GM03348 (cell line): ENCODE results near the gene LRRC59.

Experiments
- DNase-seq: peaks from one replicate; pipeline ENCODE4 v3.0.0; 2012; ENCODE audit warnings: low spot score

LRRC59 gene

DNA sequence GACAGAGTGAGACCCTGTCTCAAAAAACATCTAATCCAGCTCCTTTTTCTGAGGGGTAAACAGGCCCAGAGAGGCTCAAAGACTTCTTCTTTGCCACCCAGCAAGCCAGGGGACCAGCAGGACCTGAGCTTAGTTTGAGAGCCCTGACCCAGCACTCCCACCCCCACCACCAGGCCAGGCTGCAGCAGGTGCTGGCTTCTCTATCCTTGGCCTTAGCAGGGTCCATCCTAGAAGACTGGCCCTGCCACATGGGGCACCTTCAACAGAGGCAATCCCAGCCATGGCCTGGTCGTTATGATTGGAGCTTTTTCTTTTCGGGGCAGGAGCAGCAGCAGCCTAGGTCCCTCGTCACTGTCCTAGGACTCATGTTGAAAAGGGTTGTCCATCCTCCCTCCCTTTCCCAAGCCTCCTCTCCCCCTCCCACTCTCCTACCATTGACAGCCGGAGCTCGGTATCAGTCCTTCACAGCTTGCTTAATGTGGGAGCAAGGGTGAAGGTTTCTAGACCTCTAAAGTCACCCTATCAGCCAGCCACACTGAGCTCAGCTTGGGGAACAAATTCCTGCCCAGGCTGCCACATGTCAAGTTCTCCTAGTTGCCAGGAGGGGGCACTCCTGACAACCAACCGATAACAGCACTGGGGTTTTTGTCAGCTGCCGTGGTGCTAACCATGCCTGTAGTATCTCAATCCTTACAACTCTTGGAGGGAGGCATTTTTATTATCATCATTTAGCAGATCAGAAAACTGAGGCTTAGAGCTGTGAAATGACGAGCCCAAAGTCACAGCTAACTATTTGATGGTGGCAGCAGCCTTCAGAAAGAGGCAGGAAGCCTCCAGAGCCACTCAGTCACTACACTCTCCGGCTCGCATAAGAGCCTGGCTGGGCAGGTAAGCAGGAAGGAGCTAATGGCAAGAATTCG, 35.5 kb downstream of the LRRC59 start:
- peak; percentile 89 for DNase-seq

DNA sequence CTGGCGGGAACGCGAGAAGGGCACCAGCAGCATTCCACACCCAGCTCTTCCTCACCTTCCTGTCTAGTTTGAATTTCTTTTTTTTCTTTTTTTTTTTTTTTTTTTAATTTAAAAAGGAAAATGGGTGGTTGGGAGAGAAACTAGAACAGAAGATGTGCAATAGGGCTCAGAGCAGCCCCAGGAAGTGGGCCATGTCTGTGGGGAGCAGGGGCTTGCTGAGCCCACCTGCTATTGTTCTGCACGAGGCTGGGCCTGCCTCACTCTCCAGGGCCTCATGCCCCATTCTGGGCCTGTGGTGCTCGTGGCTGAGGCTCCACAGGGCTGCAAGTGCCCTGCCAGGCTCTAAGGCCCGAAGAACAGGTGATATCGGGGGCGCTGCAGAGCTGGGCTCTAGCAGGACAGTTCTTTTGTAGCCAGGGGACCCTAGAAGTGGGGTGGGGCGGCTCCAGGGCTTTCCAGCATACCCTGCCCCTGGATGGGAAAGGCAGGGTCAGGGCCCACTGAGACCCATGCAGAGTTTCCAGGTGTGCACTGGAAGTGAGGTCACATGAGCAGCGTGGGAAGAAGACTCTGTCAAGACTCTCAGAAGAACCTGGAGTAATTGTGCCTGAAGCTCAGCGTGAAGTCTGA, 36.7 kb downstream of the LRRC59 start:
- DNase-seq = no peak

DNA sequence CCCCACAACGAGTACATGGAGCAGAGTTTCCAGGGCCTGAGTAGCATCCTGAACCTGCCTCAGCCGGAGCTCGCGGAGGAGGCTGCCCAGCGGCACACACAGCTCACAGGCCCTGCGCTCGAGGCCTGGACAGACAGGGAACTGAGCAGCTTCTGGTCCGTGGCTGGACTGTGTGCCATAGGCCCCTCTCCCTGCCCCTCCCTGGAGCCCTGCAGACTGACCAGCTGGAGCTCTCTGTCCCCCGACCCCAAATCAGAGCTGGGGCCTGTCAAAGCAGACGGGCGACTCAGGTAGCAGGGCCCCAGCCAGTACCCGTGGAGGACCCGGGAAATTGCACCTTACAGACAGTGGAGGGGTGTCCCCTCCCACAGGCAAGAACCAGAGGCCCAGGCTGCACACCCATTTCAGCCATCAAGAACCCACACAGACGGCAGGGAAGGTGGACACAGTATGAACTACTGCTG, 37.3 kb downstream of the LRRC59 start:
- DNase-seq = no peak

DNA sequence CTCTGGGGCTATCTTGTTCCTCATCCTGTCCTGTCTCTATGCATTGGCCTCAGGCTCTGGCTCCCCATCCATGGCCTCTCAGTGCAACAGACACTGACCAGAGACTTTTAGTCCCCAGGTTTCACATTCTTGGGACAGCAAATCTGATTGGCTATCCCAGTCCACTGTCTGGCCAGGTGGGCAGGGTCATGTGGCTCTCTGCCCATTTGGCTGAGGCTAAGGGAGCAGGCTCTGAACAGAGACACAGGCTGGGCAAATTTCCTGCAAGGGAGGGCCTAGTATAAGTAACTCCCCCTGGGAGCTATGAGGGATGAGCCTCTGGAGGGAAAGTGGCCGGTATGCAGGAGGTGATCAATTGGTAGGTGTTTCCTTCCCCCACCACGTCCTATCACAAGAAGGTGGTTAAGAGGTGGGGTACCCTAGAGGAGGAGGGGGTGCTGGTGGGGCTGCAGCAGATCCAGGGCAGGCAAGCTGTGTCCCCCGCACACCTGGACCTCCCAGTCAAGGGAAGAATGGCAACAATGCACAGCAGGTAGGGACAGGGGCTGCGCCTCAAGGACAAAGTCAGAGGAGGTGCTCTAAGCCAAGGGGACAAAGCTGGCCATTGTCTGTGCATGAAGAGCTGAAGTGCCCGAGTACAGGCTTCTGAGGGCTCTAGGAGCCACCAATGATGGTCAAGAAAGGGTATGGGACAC, 38.2 kb downstream of the LRRC59 start:
- DNase-seq = no peak

DNA sequence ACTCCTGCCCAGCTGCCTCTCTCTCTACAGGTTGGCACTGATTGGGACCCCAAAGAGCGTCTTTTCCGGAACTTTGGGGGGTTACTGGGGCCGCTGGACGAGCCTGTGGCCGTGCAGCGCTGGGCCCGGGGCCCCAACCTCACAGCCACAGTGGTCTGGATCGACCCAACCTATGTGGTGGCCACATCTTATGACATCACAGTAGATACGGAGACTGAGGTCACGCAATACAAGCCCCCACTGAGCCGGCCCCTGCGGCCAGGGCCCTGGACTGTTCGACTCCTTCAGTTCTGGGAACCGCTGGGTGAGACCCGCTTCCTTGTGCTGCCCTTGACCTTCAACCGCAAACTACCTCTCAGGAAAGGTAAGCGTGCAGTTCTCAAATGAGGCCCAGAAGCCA, 39.1 kb downstream of the LRRC59 start:
- no peak for DNase-seq

DNA sequence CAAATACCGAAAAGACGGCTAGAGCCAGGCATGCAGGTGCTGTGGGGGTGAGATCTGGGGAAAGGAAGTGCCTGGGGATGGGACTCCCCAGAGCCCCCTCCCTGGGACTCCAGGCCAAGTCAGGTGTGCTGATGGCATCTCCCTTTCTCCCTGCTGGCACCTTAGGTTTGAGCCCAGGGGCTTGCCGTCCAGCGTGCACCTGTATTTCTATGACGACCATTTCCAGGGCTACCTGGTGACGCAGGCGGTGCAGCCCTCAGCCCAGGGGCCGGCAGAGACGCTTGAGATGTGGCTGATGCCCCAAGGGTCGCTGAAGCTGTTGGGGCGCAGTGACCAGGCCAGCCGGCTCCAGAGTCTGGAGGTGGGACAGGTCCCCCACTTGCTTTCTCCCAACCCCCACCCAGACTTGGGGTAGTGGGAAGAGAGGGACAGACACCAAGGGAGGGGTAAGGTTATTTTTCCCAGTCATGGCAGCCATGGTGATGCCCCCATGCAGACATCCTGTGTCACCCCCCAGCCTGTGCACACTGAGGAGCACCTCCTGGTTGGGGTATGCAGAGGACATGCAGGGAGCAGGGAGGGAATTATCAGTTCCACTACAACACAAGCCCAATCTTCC, 40.3 kb downstream of the LRRC59 start:
- DNase-seq = no peak

DNA sequence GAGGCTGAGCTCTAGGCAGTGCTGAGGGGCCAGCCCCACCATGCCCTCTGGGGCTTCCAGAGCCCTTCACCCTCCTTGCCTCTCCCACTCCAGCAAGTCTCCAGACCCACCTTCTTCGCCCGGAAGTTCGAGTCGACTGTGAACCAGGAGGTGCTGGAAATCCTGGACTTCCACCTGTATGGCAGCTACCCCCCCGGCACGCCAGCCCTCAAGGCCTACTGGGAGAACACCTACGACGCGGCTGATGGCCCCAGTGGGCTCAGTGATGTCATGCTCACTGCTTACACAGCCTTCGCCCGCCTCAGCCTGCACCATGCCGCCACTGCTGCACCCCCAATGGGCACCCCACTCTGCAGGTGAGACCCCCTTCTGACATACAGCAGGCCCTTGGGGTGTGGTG, 40.9 kb downstream of the LRRC59 start:
- DNase-seq = no peak

DNA sequence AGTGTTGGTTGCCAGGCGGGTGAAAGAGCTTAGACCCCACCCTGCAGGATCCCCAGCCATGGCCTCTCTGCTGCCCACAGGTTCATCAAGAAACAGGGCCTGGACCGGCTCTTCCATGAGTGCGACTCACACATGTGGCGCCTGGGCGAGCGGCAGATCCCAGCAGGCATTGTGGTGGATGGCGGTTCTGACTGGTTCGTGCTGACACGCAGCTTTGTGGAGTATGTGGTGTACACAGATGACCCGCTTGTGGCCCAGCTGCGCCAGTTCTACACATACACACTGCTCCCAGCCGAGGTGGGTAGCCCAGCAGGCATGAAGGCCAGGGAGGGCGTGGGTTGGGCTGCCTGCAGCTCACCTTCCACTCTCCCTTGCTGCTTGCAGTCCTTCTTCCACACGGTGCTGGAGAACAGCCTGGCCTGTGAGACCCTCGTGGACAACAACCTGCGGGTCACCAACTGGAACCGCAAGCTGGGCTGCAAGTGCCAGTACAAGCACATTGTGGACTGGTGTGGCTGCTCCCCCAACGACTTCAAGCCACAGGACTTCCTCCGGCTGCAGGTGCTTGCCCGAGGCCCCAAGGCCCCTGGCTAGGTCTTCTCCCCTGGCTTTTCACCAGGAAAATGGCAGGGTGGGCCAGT, 41.5 kb downstream of the LRRC59 start:
- no peak for DNase-seq

DNA sequence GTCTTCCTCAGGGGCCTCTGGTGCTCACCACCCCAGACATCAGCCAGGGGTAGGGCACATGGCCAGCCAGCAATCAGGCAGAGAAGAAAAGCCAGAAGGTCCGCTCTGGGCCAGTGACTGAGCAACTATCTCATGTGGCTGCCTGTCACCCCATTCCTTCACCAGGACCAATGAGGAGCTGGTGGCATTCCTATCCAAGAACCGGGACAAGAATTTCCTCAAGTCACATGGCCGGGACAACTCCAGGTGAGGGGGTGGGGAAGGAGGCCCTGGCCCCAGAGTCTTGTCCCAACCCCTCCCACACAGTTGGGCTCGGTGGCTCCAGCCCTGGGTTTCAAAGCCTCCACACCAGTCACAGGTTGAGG, 42.0 kb downstream of the LRRC59 start:
- no peak for DNase-seq

DNA sequence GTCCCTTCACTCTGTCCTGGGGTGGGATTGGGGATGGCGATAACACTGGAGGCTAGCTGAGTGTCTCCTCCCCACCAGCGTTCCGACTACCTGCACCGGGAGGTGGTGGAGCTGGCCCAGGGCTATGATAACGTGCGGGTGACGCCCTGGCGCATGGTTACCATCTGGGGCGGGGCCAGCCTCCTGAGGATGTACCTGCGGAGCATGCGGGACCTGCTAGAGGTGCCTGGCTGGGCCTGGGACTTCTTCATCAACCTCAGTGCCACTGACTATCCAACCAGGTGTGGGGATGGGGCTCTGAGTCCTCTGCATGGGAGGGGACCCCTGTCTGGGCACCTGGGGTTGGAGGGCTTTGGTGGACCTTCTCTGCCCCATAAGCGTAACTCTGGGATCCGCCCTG, 42.5 kb downstream of the LRRC59 start:
- DNase-seq = no peak

DNA sequence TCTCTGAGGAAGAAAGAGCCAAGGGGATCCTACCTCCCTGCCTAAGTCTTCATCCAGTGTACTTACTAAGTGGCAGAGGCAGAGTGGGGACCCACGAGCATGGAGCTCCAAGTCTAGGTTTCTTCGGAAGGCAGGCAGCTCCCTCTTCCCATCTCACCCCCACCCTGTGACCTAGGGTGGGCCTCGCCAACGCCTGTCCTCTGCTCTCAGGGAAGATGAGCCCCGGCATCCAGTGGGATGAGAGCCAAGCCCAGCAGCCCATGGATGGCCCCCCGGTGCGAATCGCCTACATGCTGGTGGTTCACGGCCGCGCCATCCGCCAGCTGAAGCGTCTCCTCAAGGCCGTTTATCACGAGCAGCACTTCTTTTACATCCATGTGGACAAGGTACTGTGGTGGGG, 43.1 kb downstream of the LRRC59 start:
- no peak for DNase-seq

DNA sequence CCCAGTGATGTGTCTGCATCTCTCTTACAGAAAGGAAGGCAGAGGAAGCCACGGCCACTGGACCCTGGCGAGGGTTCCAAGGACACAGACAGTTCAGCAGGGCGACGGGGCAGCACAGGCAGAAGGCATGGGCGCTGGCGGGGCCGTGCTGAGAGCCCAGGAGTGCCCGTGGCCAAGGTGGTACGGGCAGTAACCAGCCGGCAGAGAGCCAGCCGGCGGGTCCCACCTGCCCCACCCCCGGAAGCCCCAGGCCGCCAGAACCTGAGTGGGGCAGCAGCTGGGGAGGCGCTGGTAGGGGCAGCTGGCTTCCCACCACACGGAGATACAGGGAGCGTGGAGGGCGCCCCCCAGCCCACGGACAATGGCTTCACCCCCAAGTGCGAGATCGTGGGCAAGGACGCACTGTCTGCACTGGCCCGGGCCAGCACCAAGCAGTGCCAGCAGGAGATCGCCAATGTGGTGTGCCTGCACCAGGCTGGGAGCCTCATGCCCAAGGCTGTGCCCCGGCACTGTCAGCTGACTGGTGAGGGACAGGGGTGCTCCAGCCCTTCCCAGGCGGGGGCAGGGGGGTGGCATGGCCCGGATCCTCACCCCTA, 43.6 kb downstream of the LRRC59 start:
- no peak for DNase-seq

DNA sequence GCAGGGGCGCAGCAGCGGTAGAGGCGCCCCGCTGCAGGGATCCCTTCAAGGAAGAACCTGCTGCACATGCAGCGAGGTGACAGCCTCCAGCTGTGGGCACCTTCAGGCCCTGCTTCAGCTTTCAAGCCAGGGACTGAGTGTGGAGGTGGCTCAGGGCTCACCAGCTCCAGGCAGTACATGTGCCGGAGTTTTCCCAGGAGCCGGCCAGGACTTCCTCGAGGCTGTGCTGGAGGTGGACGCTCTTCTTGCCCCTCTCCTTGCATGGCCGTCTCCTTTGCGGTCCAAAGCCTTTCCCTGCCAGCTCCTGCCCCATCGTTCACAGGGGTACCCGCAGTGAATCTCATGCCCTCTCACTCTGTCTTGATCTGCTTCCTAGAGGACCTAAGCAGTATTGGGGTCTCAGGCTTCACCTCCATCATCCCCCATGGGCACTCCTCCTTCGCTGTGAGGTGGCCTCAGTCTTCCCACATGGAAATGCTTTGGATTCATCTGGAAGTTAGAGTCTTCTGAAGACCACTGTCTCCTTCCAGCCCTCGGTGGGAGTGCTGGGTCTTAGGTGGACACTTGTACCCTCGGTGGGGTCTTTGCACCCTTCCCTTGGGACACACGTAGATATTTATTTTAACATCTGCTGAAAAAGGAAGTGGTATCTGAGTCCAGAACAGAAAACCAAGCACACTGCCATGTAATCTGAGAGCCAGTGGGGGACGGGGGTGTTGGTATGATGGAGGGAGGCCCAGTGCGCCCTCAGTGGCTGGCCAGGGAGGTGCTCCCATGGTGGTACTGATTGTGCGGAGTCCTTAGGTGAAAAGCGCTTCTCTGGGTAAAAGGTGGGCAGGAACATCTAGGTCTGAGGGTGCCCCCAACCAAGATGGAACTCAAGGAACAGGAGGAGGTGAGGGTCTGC, 44.4 kb downstream of the LRRC59 start:
- DNase-seq = no peak

DNA sequence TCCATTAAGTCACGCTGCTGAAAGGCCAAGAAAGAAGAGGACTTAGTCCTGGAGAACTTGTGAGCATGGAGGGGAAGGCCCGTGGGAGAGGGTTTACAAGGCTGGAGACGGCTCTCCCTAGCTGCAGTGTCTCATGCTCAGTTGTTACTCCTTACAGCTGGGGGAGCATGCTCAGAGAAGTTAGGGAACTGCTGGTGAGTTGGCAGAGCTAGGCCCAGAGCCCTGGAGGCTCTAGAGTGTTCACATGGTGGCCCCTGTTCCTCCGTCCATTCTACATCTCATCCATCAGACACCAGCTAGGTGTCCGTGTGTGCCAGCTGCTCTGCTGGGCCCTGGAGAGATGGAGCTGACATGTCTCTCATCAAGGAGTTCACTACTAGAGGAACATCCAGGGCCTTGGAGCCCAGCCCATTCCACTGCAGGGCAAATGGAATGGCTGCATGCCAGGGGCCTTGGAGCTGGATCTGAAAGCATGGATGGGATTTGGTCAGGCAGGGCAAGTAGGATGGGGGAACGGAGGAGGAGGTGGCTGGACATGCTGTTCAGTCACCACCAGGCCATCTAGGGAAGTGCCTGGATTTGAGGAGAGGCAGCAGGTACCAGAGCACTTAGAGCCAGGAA, 45.1 kb downstream of the LRRC59 start:
- no peak for DNase-seq

DNA sequence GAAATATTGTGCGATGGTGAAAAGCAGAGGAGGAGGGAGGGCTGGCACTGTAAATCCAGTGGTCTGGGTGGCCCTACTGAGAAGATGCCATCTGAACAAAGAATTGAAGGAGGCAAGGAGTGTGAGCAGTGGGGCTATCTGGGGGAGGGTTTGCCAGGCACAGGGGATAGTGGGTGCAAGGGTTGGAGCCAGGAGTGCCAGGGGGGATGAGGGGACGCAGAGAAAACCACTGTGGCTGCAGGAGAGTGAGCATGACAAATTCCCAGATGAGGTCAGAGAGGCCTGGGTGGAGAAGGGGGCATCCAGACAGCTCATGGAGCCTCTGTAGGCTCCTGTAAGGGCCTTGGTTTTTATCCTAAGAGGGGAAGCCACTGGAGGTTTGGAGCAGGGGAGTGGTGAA, 46.6 kb downstream of the LRRC59 start:
- DNase-seq = no peak

DNA sequence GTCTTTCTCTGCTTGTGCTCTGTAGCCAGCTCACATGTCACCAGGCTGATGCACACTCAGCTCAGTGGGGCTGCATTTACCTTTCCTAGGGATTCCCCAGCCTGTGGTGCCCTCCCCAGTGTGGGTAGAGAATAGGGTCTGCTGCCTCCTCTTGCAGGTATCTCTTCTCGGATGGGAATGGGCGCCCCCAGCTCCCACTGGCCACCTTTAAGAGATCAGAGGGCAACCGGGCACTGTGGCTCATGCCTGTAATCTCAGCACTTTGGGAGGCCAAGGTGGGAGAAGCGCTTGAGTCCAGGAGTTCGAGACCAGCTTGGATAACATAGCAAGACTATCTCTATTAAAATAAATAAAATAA, 48.1 kb downstream of the LRRC59 start:
- DNase-seq = no peak

DNA sequence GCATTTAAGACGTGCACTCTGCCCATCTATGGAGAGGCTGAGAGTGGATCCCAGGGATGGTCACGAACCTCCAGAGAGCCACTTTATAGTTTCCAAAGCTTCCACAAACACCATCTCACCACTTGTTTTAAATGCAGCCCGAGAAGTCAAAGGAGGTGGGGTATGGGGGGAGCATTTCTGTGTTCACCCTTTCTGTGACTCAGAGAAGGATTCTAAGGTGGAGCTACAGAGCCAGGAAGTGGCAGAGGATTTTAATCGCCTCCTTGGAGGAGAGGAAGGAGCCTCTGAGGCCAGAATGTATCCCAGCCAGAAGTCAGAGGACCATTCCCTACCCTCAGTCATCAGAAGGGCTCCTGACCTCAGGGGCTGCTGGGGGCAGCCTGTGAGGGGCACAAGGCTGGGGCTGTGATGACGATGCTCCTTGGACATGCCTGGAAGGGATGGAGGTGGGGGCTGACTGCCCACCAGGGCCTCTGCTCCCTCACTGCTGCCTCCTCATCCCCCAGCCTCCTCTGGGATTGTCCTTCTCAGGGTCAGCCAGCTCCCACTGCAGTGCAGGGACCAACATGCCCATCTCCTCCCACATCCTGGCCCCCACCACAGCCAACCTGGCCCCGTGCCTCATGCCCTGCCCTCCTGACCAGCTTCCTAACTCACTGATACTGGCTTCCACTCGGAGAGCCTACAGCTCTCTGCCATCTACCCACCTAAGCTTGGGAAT, 48.6 kb downstream of the LRRC59 start:
- peak; percentile 51 for DNase-seq

DNA sequence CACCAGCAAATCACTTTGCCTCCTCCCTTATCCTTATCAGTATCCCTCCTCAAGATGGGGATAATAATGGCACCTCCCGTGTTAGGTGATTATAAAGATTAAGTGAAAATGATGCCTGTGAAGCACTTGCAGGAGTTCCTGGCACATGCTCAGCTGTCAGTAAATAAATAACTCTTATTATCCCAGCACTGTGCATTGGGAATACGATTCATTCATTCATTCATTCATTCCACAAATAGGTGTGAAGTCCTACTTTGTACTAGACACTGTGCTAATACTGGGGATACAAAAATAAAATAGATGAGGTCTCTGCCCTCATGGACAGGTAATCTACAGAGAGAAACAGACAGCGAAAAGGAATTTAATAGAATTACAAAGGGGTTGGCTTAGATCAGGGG, 49.4 kb downstream of the LRRC59 start:
- DNase-seq = no peak

DNA sequence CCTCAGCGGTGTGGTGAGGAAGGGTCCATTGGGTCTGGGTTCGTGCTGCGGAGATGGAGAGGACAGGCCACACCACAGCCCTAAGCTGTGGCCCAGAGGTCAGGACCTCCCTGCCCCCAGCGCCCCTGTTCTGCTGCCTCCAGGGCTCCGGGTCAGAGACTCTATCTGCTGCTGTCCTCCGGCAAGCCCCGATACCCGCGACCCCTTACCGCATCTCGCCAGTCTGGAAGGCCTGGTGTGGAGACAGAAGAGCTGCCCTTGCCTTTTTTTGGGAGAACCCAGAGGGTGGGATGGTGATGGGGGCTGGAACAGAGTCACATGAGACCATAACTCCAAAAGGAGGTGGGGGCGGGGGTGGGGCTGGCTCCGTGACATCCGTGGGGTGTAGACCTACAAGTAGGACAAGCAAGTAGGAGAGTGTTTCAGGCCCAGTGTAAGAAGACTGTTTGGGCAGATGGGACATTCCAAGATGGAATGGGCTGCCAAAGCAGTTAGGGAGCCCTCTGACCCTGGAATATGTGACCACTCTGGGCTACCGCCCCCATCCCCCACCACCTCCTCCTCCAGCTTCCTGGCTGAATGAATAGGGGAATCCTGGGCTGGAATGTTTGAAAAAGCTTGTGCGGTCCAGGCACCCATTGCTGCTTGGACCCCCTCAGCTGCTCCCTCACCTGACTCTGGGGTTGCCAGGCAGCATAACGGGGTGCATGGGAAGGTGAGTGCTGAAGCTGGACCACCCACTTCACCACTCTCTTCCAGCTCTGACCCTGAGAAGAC, 50.0 kb downstream of the LRRC59 start:
- no peak for DNase-seq
